Neutrophil (primary cell): ENCODE data around the gene HLA-DMB.

Experiments
- H3K27ac ChIP-seq: fragments of 200-600 bp; sonication (generic); 2 replicates; pipeline ENCODE4 v1.5.1; 2016; ENCODE audit warnings: mild to moderate bottlenecking, moderate library complexity
- H3K27me3 ChIP-seq: fragments of 200-600 bp; sonication (generic); 2 replicates; pipeline ENCODE4 v1.6.0; 2016; ENCODE audit warnings: mild to moderate bottlenecking
- H3K36me3 ChIP-seq: fragments of 200-600 bp; sonication (generic); 2 replicates; pipeline ENCODE4 v1.5.1; 2017
- H3K4me1 ChIP-seq, 2 experiments: fragments of 200-600 bp in 1 of 2; sonication (generic) in 1 of 2; 1 replicate in 1 of 2; 2 replicates in 1 of 2; pipeline versions ENCODE4 v1.5.1 to v1.6.1; 2013 to 2016; ENCODE audit warnings: low read depth in 1 of 2, low read length in 1 of 2, mild to moderate bottlenecking in 1 of 2, moderate library complexity in 1 of 2; ENCODE audit not compliant: control insufficient read depth in 1 of 2, insufficient read depth in 1 of 2
- H3K4me3 ChIP-seq, 2 experiments: fragments of 200-600 bp in 1 of 2; sonication (generic) in 1 of 2; 1 replicate in 1 of 2; 2 replicates in 1 of 2; pipeline ENCODE4 v1.5.1; 2013 to 2016; ENCODE audit warnings: low read depth in 1 of 2, low read length in 1 of 2, mild to moderate bottlenecking in 1 of 2, moderate library complexity in 1 of 2
- H3K9me3 ChIP-seq: fragments of 200-600 bp; sonication (generic); 2 replicates; pipeline ENCODE4 v1.5.1; 2016
- TF ChIP-seq, protein P1 (sequence below): fragments of 200-600 bp; sonication (generic); IDR thresholded peaks from 2 replicates; pipeline ENCODE4 v1.5.1; 2016; ENCODE audit warnings: antibody characterized with exemption

HLA-DMB gene

DNA sequence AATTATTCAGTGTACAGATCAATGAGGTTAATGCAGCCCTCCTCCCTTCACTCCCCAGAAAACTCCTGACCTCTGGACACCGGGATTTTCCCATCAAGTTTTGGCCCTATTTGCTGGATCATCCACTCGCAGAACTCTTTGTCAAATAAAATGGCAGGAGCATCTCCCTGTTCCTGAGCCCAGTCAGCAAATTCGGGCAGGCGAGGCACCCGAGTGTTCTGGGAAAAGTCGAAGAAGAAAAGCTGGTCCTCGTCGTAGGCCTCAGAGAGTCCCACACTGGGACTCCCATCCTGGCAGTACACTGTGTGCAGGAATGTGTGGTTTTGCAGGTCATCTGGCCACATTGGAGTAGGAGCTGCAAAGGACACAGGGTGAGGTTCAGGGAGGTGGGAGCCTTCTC, 9.6 kb upstream of the HLA-DMB start:
- Histone ChIP-seq H3K27ac (no peak overlapping the region), H3K4me1 (peaks cover 15 to 22% of the 10 kb centered on the region in 2 experiments), H3K27me3 (no peaks in the 10 kb centered on the region), H3K36me3 (no peaks in the 10 kb centered on the region), H3K4me3 (no peak overlapping the region), H3K9me3 (no peaks in the 10 kb centered on the region)
- TF ChIP-seq, protein P1, sequence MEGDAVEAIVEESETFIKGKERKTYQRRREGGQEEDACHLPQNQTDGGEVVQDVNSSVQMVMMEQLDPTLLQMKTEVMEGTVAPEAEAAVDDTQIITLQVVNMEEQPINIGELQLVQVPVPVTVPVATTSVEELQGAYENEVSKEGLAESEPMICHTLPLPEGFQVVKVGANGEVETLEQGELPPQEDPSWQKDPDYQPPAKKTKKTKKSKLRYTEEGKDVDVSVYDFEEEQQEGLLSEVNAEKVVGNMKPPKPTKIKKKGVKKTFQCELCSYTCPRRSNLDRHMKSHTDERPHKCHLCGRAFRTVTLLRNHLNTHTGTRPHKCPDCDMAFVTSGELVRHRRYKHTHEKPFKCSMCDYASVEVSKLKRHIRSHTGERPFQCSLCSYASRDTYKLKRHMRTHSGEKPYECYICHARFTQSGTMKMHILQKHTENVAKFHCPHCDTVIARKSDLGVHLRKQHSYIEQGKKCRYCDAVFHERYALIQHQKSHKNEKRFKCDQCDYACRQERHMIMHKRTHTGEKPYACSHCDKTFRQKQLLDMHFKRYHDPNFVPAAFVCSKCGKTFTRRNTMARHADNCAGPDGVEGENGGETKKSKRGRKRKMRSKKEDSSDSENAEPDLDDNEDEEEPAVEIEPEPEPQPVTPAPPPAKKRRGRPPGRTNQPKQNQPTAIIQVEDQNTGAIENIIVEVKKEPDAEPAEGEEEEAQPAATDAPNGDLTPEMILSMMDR, result no peak

DNA sequence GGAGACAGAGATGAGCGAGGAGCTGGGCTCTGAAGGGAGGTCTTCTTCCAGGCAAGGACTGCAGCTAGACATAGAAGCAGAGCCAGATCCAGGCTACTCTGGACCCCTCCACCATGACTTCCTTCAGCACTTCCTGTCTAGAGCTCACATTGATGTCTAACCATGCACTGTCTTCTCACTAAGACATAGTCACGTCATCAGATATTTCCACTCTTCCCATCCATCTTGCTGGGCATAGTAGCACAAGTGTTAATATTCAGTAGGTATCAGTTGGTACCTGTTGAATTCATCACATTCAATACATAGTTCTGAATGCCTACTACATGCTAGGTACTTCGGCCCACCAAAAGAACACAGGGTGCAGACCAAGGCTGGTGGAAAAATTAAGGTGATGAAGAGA, 9.2 kb upstream of the HLA-DMB start:
- H3K4me3 ChIP-seq, result no peak overlapping the region
- H3K4me1 ChIP-seq, result peaks cover 20 to 27% of the 10 kb centered on the region in 2 experiments
- no peaks in the 10 kb centered on the region for H3K36me3 ChIP-seq
- H3K27ac ChIP-seq, result no peak overlapping the region
- TF ChIP-seq, protein P1, result no peak
- H3K9me3 ChIP-seq, result no peaks in the 10 kb centered on the region
- no peaks in the 10 kb centered on the region for H3K27me3 ChIP-seq

DNA sequence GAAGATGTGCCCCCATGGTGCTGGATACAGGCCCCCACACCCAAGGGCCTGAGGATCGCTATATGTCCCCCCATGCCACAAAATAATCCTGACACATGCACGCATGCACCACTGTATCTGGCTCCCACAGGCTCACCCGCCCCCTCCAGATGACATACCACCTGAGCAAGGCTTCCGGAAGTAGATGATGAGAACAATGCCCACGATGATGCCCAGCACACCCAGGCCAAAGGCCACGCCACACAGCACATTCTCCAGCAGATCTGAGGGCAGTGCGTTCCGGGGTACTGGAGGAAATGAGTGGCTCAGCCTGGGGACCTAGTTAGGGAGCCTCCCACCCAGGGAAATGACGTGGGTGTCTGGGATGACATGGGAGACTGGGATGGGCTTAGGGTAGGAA, 8.3 kb upstream of the HLA-DMB start:
- Histone ChIP-seq H3K4me3 (no peak overlapping the region), H3K36me3 (no peaks in the 10 kb centered on the region), H3K9me3 (no peaks in the 10 kb centered on the region), H3K27me3 (no peaks in the 10 kb centered on the region), H3K27ac (no peak overlapping the region), H3K4me1 (peaks cover 29 to 36% of the 10 kb centered on the region in 2 experiments)
- TF ChIP-seq, protein P1, result no peak

DNA sequence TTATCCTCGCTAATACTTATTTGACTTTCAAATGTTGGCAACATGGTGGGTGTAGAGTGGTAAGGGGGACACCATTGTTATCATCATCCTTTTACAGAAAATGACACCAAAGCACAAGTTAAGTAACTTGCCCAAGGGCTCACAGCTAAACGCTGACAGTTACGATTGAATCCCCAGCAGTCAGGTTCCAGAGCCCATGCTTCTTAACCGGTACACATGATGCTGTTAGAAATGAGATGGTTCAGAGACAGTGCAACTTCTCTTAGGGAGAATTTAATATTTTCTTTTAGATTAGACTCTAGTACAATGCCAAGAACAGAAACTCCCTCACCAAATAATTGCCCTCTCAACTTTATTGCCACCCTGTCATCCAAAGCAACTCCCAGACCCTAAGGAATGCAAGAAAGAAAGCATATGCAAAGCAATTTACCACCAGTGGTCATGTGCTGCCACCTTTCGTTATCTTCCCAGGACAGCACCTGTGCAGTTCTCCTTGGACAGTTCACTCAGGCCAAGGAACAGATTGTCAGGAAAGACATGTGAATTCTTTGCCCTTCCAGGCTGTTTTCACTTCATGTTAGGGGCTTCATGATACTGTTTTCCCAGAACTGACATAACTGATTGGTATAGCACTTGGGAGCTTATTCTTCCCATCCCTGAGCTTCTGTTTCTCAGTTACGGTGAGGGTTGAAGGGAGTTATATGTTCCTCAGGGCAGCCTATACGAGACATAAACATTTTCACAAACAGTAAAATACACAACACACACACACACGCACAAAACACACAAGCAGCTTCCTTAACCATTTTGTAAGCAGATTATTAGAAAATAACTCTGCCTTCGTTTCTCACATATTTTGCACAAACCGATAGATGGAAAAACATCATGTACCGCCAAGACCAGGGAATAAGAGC, 7.0 kb upstream of the HLA-DMB start:
- Histone ChIP-seq H3K4me1 (peaks cover 36 to 38% of the 10 kb centered on the region in 2 experiments), H3K9me3 (no peaks in the 10 kb centered on the region), H3K4me3 (no peak overlapping the region), H3K36me3 (no peaks in the 10 kb centered on the region), H3K27me3 (no peaks in the 10 kb centered on the region), H3K27ac (no peak overlapping the region)
- TF ChIP-seq, protein P1, result peak; percentile 70

DNA sequence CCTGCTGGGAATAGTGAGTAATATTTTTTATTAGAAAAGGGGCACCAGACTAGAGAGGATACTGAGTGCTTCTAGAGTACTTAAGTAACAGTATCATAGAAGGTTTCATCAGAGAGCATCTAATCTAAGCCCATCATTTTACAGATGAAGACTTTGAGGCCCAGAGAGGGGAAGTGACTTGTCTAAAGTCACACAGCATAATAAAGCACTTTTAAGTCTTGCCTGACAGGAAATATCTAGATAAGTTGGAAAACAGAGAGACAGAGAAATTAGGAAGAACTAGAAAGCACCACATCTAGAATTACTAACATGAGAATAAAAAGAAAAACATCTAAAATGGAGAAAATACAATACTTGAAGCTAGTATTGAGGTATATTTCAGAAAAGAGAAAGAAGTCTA, 6.1 kb upstream of the HLA-DMB start:
- no peaks in the 10 kb centered on the region for H3K9me3 ChIP-seq
- H3K4me3 ChIP-seq, result no peak overlapping the region
- TF ChIP-seq, protein P1, result no peak
- H3K27me3 ChIP-seq, result no peaks in the 10 kb centered on the region
- H3K27ac ChIP-seq, result no peak overlapping the region
- H3K4me1 ChIP-seq, result peaks cover 33% of the 10 kb centered on the region in 2 experiments
- no peaks in the 10 kb centered on the region for H3K36me3 ChIP-seq
